ENCODE data around the gene DNM3.
"Not testable (repeated sequence)": the region's sequence is repeated elsewhere in the genome, so short reads cannot be mapped to it uniquely, and the experiment has no call there.

The DNM3 gene

DNA sequence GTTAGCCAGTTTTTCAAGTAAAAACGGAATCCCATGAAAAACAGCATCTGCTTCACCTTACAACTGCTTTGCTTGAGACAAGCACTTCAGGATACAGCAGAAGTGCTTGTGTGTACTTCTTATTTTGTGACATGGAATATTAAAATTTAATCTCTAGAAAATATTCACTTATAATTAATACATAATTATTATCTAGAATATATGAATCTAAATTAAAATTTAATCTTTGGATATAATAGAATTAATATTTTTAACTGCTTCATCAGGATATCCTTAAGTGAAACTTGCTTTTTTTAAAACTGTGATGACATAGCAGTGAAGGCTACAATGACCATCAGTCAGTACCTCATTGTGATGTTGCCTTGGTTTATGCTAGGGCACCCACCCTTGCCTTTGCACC, 430.8 kb downstream of the DNM3 start:
- DNase-seq (ENCODE audit: low read depth in 1 of 2, low spot score in 1 of 2) = no peak

DNA sequence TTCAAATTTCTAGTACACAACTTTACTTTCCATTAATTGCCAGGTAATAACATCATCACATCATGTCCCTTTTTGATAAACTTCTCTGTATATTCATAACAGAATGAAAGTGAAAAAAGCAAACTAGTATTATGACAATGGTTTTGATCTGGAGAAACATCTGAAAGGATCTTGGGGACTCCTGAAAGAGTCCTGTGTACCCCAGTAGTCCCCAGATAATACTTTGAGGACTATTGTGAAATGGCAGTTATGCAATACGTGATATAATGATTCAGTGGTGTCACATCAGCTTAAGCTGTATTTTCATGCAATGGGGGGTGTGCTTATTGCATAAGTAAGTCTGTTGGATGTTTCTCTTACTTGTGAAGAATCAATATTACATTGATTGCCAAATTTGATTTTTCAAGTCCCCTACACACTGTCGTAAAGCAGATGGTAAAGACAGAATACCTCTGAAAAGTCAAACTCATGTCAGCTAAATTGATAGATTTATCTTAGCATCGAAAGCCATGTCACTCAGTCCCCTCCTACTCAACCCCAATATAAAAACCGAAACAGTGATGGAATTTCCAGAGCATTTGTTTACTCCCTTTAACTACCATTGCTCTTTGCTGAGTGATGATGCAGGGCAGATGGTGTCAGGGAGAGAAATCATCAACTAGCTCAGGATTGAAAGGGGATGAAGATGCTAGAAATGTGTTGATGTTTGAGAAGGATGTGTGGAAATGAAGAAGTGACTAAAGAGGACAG, 432.5 kb downstream of the DNM3 start:
- DNase-seq (ENCODE audit: low read depth in 1 of 2, low spot score in 1 of 2) = no peak

DNA sequence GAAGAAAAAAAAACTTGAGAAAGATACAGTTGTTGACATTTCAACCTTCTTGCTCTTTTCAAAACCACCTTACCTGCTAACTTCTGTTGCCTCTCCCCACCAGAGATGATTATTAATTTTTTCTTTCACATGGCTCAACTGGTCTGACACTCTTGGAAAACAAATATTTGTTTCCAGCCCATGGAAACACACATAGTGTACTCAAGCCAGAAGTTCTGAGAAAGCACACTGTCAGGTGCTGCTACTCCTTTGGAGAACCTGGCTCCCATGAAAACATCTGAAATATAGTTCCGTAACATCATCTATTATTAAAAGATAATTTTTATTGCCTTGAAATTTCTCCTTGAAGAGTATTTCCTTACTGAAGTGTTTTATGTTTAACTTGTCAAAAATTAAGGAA, 434.2 kb downstream of the DNM3 start:
- DNase-seq (ENCODE audit: low read depth in 1 of 2, low spot score in 1 of 2) = no peak

DNA sequence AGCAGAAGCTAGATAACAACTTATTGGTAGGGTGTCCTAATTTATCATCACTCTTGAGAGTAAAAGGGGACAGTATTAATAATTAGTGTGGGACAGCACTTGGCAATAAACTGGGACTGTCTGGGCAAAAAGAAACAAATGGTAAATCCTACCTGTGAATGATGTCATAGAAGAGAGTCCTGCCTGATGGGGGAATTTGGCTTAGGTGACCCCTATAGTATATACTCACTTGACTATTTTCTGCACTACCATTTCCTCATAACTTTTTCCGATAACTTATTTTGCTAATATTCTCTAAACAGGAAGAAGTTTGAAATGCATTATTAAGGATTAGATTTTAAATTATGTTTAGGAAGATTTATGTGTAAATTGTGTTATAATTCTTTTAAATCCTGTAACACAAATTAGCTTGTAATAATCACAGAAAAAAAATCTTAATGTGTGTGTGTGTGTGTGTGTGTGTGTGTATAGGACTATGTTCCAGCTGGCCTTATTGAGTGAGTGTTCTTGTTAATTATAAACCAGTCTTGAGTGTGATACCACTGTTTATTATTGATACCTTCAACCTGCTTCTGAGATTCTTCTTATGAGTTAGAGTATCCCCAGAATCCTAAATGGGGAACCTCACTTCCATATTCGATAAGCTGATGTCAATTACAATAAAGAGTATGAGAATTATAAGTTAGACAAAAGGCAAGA, 435.0 kb downstream of the DNM3 start:
- DNase-seq (ENCODE audit: low read depth in 1 of 2, low spot score in 1 of 2) = no peak

DNA sequence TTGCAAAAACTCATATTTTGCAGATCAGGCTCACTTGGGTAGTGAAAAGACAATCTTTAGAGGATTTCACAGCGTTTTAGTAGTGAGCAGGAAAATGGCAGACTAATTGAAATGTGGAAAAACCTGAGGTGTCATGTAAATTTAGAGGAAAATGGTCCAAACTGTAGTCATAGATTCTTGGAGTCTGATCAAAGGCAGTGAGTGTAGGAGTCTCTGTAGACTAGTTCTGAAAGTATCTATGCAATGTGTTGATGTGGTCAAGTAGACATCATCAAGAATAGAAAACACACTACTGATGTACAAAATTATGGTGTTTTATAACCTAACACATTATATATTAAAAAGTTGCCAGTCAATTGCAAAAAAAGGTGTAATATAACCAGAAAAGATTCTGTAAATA, 436.0 kb downstream of the DNM3 start:
- DNase-seq (ENCODE audit: low read depth in 1 of 2, low spot score in 1 of 2) = no peak

DNA sequence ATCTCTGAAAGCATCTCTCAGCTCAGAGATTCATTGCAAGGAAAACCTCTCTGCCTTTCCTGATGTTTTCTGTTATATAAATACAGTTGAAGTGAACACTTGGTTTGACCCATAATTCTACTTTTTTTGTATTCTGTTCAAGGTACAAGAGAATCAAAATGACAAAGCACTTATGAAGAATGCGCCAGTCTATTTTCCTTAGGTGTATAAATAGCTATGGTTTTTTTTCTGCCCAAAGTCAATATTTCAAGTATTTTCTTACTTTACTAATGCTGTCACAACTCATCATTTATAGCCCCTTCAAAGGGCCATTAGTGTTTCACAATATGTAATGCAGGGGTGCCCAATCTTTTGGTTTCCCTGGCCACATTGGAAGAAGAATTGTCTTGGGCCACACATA, 436.7 kb downstream of the DNM3 start:
- no peak for DNase-seq (ENCODE audit: low read depth in 1 of 2, low spot score in 1 of 2)

DNA sequence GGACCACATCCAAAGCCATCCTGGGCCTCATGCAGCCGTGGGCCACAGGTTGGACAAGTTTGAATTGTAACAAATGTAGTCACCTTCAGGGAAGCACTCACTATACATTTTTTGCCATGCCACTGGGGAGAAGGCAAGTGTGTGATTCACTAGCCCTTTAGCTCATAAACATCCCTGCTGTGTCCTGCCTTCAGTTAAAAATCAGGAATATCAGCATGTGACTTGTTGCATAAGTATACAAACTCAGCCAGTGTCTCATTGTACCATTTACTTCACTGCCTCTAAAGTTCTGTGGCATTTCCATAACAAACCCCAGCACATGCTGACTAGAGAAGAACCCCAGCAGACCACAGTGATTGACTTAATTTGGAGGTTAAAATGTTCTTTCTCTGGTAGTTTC, 437.2 kb downstream of the DNM3 start:
- DNase-seq (ENCODE audit: low read depth in 1 of 2, low spot score in 1 of 2) = no peak

DNA sequence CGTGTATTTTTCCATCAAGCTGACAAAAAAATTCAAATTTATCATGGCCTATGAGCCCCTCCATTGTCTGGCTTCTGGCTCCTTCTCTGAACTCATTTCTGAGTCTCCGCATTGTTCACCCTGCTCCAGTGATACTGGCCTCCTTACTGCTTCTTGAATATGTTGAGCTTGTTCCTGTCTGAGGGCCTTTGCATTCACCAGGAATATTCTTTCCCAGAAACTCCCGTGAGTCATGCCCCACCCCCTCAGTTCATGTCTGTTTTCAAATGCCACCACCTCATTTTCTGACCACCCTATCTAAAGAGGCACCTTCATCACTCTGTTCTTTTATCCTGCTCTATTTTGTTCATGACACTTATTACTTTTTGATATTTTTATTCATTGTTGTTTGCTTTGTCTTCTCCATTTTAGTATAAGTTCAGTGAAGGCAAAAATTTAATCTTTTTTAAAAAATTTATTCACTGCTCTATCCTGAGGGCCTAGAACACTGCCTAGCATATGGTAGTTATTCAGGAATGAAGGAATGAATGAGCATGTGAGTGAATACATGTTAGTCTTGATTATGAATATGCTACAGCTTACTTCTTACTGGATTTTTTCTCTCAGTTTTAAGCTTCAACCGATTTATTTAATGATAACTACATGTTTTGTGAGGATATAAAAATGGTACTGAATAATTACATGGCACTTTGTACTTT, 438.8 kb downstream of the DNM3 start:
- no peak for DNase-seq (ENCODE audit: low read depth in 1 of 2, low spot score in 1 of 2)

DNA sequence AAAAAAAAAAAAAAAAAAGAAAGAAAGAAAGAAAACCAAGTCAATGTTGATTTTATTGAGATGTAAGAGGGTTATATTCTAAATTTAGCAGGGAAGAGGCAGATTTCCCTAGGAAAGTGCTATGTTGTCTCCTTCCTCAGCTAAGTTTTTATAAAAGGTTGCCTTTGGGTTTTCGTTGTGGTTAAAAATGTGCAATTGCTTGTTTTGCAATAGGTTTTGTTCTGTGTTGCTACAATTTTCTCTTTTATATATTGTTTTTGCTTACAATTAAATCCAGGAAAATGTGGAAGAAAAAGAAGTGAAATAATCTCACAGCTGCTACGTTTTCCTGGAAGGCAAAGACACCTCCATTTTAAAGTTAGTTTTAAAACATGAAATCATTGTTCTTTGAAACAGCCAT, 442.5 kb downstream of the DNM3 start:
- DNase-seq (ENCODE audit: low read depth in 1 of 2, low spot score in 1 of 2) = no peak

DNA sequence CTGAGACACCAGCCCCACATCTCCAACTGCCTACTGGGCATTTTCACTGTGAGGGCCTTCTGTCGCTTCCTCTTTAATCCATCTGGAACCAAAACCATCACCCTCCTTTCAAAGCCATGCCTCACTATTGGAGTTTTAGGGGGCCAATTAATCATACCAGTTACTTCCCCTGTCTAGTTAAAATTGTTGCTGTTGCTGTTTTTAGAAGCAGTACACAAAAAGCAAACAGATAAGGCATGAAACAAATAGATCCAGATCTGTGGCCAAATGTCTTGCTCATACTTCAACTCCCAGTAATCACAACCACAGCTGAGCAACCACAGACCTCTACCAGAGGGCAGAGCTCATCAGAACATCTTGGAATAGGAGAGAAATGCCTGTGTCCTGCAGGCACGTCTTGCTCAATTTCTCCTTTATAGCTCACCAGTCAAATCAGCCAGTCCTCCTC, 445.4 kb downstream of the DNM3 start:
- no peak for DNase-seq (ENCODE audit: low read depth in 1 of 2, low spot score in 1 of 2)

DNA sequence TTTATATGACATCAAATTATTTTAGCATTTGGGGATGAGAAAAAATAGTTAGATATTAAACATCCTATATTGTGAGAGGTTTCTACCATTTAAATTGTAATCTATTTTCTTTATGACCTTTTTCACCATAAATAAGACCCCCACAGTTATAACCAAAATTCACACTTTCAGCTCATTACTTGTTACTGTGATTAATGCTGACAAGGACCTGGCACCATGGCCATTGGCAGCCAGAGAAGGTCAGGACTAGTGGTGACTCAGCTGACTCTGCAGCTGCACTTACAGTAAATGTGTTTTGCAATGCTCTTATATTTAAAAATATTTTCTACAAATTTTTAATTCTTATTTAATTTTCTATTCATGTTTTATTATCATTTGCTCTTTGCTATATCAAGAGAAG, 445.9 kb downstream of the DNM3 start:
- no peak for DNase-seq (ENCODE audit: low read depth in 1 of 2, low spot score in 1 of 2)

DNA sequence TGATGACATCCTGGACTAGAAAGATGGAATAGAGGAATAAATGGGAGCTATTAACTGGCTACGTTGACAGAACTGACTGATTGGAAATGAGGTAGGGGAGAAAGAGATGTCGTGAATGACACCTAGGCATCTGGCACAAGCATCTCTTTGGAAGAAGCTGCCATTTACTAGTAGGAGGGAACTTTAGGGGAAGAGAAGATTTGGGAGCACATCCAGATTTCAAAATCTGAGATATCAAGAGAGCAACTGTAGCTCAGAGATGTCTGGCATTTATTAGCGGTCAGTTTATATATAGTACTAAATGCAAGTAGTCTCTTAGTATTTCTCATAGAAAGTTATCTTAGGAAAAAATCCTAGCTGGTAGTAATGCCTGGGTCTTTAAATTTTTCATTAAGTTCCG, 447.3 kb downstream of the DNM3 start:
- DNase-seq (ENCODE audit: low read depth in 1 of 2, low spot score in 1 of 2) = no peak

DNA sequence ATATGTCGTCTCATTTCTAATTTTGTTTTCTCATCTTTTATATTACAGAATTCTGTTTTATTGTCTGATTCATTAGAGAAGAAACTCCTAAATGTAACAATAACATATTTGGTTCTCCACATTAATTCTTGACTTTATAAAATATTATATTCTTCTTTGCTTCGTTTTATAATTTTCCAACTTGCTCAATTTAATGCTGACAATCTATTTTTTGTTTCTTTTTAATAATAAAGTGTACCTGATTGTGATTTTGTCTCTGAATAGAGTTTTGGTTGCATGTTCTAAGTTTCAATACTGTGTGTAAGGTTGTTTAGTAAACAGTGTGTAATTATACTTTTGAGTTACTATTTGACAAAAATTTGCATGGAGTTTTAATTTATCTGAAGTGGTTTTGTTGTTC, 448.1 kb downstream of the DNM3 start:
- no peak for DNase-seq (ENCODE audit: low read depth in 1 of 2, low spot score in 1 of 2)

DNA sequence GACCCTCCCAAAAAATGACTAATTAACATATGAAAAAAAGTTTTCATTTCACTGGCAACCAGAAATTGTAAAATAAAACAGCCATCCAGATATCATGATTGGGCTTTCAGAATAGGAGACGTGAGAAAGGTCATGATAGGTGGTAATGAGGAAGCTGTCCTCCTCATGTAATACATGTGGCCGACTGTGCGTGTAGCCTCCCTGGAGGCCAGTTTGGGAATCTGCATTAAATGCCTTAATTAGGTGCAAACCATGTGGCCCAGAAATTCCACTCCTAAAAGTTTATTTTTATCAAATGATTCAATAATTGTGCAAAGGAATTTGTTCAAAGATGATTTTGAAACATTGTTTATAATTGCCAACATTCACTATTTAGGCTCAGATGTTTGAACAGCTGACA, 451.5 kb downstream of the DNM3 start:
- no peak for DNase-seq (ENCODE audit: low read depth in 1 of 2, low spot score in 1 of 2)

DNA sequence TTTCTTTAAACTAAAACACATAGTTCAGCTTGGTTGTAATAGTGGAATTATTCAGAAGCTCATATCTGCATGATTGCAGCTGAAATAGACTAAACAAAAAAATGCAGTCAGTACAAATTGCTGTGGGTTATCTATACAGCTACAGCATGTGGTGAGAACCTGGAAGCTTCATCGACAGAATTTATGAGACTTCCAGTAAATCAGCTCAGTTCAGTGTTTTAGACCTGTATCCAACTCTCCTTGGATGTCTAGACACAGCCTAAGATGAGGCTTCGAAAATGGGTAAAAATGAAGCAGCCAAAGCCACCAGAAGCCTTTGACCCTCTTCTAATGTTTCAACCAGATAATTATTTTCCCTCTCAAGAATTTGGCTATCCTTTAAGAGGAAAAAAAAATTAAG, 452.1 kb downstream of the DNM3 start:
- no peak for DNase-seq (ENCODE audit: low read depth in 1 of 2, low spot score in 1 of 2)

DNA sequence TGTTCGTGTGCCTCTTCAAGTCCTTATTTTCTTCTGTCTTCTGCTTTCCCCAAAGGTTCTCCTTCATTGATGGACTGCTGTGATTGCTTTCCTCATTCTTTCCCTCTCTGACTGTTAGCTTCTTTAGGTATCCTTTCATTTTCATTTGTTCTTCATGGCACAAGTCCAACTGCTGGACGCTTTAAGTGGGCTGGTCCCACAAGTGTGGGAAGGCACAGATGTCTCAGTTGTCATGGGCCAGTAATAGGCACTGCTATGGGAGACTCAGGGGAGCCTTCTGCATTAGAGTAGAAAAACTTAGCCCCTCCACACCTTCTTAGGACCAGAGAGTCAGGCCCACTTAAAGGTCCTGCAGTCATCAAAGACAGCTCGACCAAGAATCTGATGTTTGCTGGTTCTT, 456.8 kb downstream of the DNM3 start:
- DNase-seq (ENCODE audit: low read depth in 1 of 2, low spot score in 1 of 2) = no peak

DNA sequence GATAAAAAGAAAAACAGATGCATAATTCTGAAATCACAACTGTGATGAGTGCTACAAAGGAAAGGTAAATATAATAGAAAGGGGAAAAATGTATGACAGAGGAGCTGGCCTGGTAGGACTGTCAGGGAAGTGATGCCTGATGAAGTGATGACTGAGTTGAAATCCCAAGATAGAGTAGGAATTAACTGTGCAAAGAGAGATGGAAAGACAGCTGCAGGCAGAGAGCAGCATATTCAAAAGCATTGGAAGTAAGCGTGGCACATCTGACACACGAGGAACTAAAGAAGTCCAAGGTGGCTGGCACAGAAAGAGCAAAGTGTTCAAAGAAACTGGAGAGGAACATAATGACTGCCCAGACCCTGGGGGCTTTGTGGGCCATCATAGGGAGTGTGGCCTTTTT, 457.6 kb downstream of the DNM3 start:
- no peak for DNase-seq (ENCODE audit: low read depth in 1 of 2, low spot score in 1 of 2)

DNA sequence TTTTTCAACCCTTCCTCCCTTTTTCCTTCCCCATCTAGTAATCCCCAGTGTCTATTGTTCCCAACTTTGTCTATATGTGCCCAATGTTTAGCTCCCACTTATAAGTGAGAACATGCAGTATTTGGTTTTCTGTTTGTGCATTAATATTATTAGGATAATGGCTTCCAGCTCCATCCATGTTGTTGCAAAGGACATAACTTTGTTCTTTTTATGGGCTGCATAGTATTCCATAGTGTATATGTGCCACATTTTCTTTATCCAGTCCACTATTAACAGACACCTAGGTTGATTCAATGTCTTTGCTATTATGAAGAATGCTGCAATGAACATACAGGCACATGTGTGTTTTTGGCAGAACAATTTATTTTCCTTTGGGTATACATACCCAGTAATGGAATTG, 458.2 kb downstream of the DNM3 start:
- no peak for DNase-seq (ENCODE audit: low read depth in 1 of 2, low spot score in 1 of 2)

DNA sequence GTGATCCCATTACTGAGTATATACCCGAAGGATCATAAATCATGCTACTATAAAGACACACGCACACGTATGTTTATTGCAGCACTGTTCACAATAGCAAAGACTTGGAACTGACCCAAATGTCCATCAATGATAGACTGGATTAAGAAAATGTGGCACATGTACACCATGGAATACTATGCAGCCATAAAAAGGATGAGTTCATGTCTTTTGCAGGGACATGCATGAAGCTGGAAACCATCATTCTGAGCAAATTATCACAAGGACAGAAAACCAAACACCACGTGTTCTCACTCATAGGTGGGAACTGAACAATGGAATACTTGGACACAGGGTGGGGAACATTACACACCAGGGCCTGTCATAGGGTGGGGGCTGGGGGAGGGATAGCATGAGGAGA, 466.2 kb downstream of the DNM3 start:
- DNase-seq (ENCODE audit: low read depth in 1 of 2, low spot score in 1 of 2) = not testable (repeated sequence)

DNA sequence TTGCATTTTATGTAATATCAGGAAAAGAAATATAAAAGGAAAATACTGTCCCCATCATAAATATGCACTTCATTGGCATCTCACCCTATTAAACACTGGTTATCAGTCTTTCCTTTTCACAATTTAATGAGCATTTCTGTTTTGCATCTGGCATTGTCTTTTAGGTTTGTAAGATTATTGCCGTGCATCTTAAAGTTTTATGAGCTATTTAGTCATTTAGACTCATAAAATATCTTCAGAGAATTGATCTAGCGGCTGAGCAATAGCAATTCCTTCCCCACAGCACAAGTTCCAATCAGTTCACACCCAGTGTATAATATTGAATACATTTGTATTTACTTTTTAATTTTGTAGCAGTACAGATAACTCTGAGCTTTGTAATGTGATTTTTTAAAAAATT, 466.8 kb downstream of the DNM3 start:
- DNase-seq (ENCODE audit: low read depth in 1 of 2, low spot score in 1 of 2) = no peak

DNA sequence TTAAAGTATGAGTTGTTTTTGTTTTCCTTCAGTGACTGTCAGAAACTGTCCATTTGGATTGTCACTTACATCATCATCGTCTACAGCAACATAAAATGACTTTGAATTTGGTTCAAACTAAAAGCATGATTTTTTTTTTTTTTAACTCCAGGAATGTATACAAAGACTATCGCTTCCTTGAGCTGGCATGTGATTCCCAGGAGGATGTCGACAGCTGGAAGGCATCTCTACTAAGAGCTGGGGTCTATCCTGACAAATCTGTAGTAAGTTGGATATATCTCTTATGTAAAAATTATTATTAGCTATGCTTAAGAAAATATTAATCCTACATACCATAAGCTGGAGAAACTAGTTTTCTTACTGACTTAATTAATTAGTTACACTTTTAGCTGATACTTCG, 467.3 kb downstream of the DNM3 start:
- no peak for DNase-seq (ENCODE audit: low read depth in 1 of 2, low spot score in 1 of 2)

DNA sequence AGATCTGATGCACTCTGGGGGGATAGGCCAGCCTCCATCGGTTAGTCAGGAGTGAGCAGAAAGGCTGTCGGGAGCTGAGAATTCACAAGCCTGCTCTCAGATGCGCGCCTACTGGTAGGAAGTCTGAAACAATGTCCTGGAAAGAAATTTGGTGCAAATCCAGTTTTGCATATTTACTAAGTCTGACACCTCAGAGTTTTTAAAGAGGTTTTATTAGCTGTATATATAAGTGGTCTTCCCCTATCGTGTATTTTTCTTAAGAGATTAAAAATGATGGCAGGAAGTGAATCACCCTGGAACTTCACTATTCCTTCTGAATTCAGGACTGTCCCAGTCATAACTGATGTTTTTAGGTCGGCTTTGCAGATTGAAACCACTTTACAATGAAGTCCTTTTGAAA, 479.4 kb downstream of the DNM3 start:
- no peak for DNase-seq (ENCODE audit: low read depth in 1 of 2, low spot score in 1 of 2)

Data from activated CD4-positive, alpha-beta T cell treated with anti-CD3 and anti-CD28 coated beads, Interleukin-2, amount 50 U/mL, for 24 hours (primary cell).